NCI-H187 treated with DMSO at 0.1 percent for 48 hours (cell line): Measurements from ENCODE around the gene NAT8L.

Experiments
- DNase-seq: peaks from one replicate; lab custom pipeline; 2025; lab: John Stamatoyannopoulos, UW

NAT8L gene

GRCh38 chr4:2095236-2096072 is 36.3 kb downstream of the NAT8L start:
- DNase-seq = no peak

GRCh38 chr4:2096073-2096609 is 37.0 kb downstream of the NAT8L start:
- DNase-seq = no peak

GRCh38 chr4:2101346-2102044 is 42.4 kb downstream of the NAT8L start:
- DNase-seq = no peak

- no peak for DNase-seq
These were observed 43.1 kb downstream of the NAT8L start for GRCh38 chr4:2102045-2102883.

- DNase-seq = no peak
These were observed 44.2 kb downstream of the NAT8L start for GRCh38 chr4:2103127-2103842.

GRCh38 chr4:2103843-2104547 is 44.9 kb downstream of the NAT8L start:
- DNase-seq = no peak

- no peak for DNase-seq
These were observed 45.6 kb downstream of the NAT8L start for GRCh38 chr4:2104556-2105345.

GRCh38 chr4:2105559-2105958 is 46.4 kb downstream of the NAT8L start:
- no peak for DNase-seq

- DNase-seq = no peak
These were observed 57.7 kb downstream of the NAT8L start for GRCh38 chr4:2116687-2117400.
